ENCODE measurements around the gene CASP12.

- TF ChIP-seq POLR2A (IDR thresholded peaks at IDR 0.05) (no peak), CTCF (IDR thresholded peaks at IDR 0.05) (no peak)
Measured at GRCh38 chr11:104883342-104883741, 14.9 kb downstream of the CASP12 start.
